ENCODE results near the gene ZBED5. TPM values are rescaled to one million over a fixed set of nuclear protein-coding genes. Genes with fewer than 3 reads are reported as not detected.

Gene ZBED5
- total and polyA plus RNA-seq, 12 donors, result 19.4 to 63.3 (median 39.6) TPM

DNA sequence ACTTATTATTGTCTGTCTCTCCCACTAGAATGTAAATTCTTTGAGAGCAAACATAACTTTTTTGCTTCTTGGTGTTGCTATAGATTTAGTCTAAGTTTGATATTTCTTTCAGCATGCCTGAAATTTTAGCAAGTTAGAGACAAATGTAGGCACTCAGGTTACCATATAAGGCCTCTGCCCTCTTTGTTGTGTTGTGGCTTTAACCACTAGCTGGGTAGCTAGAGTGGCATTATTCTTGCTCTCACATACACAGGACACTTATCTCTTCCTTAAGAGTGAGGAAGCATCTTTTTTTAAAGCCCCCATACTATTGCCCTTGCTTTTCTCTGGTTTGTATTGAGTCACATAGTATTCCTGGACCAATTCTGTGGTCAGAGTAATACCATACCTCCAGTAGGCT is 11.2 kb downstream of the ZBED5 start:
- Histone ChIP-seq H3K27me3 (no peaks in the 10 kb centered on the region), H3K4me1 (peaks cover 0 to 27% (median 5%) of the 10 kb centered on the region in 9 donors), H3K27ac (peak overlapping the region in 1 of 10 donors; percentile 42), H3K36me3 (peaks cover 0 to 10% (median 0%) of the 10 kb centered on the region in 9 donors), H3K4me3 (no peak overlapping the region), H3K9me3 (no peaks in the 10 kb centered on the region)
- ATAC-seq (no peak), DNase-seq (no peak)
- intact Hi-C loops (cut with DNase I), result loop anchor here in 3 of 10 donors (5.0 kb wide), 1 partner anchor 34 kb away; no protein-coding TSS in a partner anchor
- TF ChIP-seq, protein P1, sequence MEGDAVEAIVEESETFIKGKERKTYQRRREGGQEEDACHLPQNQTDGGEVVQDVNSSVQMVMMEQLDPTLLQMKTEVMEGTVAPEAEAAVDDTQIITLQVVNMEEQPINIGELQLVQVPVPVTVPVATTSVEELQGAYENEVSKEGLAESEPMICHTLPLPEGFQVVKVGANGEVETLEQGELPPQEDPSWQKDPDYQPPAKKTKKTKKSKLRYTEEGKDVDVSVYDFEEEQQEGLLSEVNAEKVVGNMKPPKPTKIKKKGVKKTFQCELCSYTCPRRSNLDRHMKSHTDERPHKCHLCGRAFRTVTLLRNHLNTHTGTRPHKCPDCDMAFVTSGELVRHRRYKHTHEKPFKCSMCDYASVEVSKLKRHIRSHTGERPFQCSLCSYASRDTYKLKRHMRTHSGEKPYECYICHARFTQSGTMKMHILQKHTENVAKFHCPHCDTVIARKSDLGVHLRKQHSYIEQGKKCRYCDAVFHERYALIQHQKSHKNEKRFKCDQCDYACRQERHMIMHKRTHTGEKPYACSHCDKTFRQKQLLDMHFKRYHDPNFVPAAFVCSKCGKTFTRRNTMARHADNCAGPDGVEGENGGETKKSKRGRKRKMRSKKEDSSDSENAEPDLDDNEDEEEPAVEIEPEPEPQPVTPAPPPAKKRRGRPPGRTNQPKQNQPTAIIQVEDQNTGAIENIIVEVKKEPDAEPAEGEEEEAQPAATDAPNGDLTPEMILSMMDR (IDR thresholded peaks at IDR 0.05), result no peak

DNA sequence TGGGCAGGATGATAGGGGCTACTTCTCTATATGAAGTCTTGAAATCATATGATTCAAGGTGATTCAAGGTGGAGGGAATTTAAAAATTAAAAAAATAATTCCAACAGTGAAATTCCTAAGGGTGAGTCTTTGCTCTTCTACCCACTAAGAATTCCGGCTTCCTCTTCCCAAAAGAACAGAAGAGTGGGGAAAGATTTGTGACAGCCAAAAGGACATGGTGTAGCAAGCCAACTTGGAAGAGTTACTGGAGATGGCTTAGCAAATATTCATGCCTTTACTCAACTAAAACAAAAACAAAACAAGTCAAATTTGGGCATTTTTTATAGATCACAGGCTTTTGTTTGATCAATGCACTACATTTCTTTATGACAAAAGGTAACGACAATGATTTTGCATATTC is 12.3 kb downstream of the ZBED5 start:
- intact Hi-C loops (cut with DNase I), result loop anchor here in 3 of 10 donors (5.0 kb wide), 1 partner anchor 33 kb away; no protein-coding TSS in a partner anchor
- Histone ChIP-seq H3K27me3 (no peaks in the 10 kb centered on the region), H3K4me1 (peaks cover 0 to 27% (median 5%) of the 10 kb centered on the region in 9 donors), H3K4me3 (no peak overlapping the region), H3K36me3 (peaks cover 0 to 5% (median 0%) of the 10 kb centered on the region in 9 donors), H3K9me3 (no peaks in the 10 kb centered on the region), H3K27ac (peak overlapping the region in 6 of 10 donors; percentile 6 to 61 (median 32))
- peak in 1 of 8 donors; percentile 52 for ATAC-seq
- no peak for DNase-seq
- TF ChIP-seq, protein P1 (IDR thresholded peaks at IDR 0.05), result no peak
- 72 to 85% methylated on average over 2 of the region's 2 CpGs for WGBS, 2 donors

DNA sequence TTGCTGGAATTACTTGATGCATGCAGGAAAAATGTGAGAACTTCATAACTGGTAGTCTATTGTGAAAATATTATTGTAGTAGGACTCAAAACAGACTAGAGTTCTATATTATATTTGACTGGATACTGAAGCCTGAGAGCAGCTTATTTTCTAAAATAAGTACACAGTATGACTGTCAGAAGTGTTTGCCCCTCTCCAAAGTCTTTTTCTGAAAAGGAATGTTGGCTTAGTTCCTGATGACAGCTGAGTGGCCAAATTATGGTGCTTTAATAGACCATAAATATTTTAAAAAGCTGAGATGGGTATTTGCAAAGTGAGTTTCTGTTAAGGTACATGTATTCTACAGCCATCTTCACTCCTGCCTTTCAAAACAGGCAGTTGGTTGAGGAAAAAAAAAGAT is 13.1 kb downstream of the ZBED5 start:
- peak in 1 of 8 donors; percentile 29 for ATAC-seq
- no peaks in the 10 kb centered on the region for H3K9me3 ChIP-seq
- H3K27me3 ChIP-seq, result no peaks in the 10 kb centered on the region
- TF ChIP-seq, protein P1 (IDR thresholded peaks at IDR 0.05), result no peak
- H3K27ac ChIP-seq, result peak overlapping the region in 7 of 10 donors; percentile 5 to 61 (median 31)
- DNase-seq, result no peak
- peaks cover 0 to 5% (median 0%) of the 10 kb centered on the region in 9 donors for H3K36me3 ChIP-seq
- intact Hi-C loops (cut with DNase I), result loop anchor here in 3 of 10 donors (5.0 kb wide), 1 partner anchor 32 kb away; no protein-coding TSS in a partner anchor
- H3K4me1 ChIP-seq, result peaks cover 0 to 27% (median 5%) of the 10 kb centered on the region in 9 donors
- no peak overlapping the region for H3K4me3 ChIP-seq

DNA sequence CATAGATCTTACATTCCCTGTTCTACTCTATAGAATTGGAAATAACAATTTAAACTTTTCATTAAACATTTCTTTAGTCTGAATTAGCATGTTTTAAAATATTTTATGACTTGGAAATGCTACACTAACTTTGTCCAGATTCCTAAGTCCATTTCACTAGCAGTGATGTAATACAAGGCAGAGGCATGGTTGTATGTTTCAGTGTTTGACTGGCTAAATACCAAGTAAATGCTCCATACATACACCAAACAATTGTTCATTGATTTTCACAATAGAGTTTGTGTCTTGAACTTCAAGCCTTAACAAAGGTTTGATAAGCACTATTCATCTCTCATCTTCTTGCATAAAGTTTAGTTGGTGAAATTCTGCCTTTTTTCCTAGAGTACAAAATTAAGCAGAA is 13.5 kb downstream of the ZBED5 start:
- H3K4me3 ChIP-seq, result no peak overlapping the region
- H3K9me3 ChIP-seq, result no peaks in the 10 kb centered on the region
- peak overlapping the region in 6 of 10 donors; percentile 5 to 61 (median 32) for H3K27ac ChIP-seq
- peaks cover 0 to 3% (median 0%) of the 10 kb centered on the region in 9 donors for H3K36me3 ChIP-seq
- intact Hi-C loops (cut with DNase I), result no loop called here
- peaks cover 0 to 27% (median 5%) of the 10 kb centered on the region in 9 donors for H3K4me1 ChIP-seq
- H3K27me3 ChIP-seq, result no peaks in the 10 kb centered on the region
- ATAC-seq (no peak), DNase-seq (no peak)
- TF ChIP-seq, protein P1 (IDR thresholded peaks at IDR 0.05), result no peak
